ENCODE results near the gene RBMS1.
"Not testable (repeated sequence)": the region's sequence is repeated elsewhere in the genome, so short reads cannot be mapped to it uniquely, and the experiment has no call there.

RBMS1 gene

DNA sequence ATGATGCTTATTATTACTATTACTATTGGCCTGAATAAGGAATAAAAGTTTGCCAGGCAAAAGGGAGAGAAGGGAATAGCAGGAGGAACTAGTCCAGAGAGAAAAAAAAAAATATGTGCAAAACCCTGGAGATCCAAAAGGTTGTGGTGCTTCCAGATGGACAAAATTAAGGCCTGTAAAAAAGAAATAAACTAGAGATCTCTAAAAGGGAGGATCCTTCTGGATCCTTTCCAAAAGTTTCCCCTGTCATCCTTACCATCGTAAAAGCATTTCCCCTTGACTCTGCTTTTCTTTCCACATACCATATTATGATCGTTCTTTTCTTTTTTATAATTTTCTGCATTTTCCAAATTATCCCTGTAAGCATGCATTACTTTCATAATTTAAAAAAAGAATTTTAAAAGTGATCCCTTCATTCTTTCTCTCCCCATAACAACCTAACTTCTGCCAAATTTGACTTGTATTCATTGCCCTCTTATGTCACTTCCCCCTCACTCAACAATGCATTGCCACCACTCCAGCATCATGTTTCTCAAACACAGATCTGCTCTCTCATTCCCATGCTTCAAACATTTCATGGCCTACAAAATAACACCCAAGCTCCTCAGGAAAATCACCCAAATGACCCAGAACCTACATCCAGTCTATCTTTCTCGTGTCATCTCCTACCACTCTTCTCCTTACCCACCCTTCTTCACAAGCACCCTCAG is 40.3 kb downstream of the RBMS1 start:
- intact Hi-C loops (cut with micrococcal nuclease), result no loop called here
- Mint-ChIP-seq H3K27me3 (no peaks in the 10 kb centered on the region), H3K9me3 (no peaks in the 10 kb centered on the region), H3K36me3 (ENCODE audit: low read depth) (no peaks in the 10 kb centered on the region), H3K4me3 (no peak overlapping the region), H3K27ac (no peak overlapping the region), H3K4me1 (ENCODE audit: low read depth) (no peaks in the 10 kb centered on the region)

DNA sequence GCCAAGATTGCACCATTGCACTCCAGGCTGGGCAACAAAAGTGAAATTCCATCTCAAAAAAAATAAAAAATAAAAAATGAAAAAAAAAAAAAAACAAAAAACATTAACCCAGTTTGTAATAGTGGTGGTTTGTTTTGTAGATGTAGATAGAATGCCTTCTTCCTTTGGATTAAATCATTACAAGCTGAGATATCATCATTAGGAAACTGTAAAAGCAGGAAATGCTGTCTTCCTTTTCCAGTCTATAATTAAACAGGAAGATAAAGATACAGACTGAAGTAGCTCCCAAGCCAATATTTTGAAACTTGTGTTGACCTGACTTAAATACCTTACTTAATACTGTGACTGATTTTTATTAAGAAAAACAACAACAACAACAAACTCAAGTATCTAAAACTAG is 43.1 kb downstream of the RBMS1 start:
- intact Hi-C loops (cut with micrococcal nuclease), result no loop called here
- Mint-ChIP-seq H3K4me1 (ENCODE audit: low read depth) (no peaks in the 10 kb centered on the region), H3K9me3 (no peaks in the 10 kb centered on the region), H3K4me3 (no peak overlapping the region), H3K27ac (no peak overlapping the region), H3K36me3 (ENCODE audit: low read depth) (no peaks in the 10 kb centered on the region), H3K27me3 (no peaks in the 10 kb centered on the region)

DNA sequence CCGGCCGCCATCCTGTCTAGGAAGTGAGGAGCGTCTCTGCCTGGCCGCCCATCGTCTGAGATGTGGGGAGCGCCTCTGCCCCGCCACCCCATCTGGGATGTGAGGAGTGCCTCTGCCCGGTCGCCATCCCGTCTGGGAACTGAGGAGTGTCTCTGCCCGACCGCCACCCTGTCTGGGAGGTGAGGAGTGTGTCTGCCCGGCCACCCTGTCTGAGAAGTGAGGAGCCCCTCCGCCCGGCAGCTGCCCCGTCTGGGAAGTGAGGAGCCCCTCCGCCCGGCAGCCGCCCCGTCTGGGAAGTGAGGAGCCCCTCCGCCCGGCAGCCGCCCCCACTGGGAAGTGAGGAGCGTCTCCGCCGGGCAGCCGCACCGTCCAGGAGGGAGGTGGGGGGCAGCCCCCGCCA is 44.8 kb downstream of the RBMS1 start:
- H3K9me3 Mint-ChIP-seq; intact Hi-C loops (cut with micrococcal nuclease); H3K4me1 Mint-ChIP-seq (ENCODE audit: low read depth); H3K4me3 Mint-ChIP-seq; H3K27ac Mint-ChIP-seq; H3K36me3 Mint-ChIP-seq (ENCODE audit: low read depth); H3K27me3 Mint-ChIP-seq: not testable (repeated sequence)

DNA sequence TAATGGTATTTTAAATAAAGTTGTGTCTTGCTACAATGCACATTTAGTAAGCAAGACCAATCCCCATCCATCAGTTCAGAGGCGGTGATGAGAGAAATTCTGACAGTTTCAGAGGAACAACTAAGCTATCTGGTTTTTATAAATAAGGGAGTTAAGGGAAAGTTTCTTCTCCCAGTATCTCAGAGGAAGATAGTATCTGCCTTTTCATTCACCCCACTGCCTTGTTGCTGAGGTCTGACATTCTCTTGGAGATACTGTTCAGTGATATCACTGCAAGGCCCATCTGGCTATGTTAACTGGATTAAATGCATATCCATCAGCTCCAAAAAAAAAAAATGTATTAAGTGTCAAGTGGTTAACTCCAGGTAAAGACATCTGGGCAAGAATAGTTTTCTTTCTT is 47.9 kb downstream of the RBMS1 start:
- intact Hi-C loops (cut with micrococcal nuclease), result no loop called here
- Mint-ChIP-seq H3K4me1 (ENCODE audit: low read depth) (no peaks in the 10 kb centered on the region), H3K36me3 (ENCODE audit: low read depth) (peaks cover 7% of the 10 kb centered on the region), H3K27me3 (no peaks in the 10 kb centered on the region), H3K4me3 (no peak overlapping the region), H3K27ac (no peak overlapping the region), H3K9me3 (peaks cover 14% of the 10 kb centered on the region)

DNA sequence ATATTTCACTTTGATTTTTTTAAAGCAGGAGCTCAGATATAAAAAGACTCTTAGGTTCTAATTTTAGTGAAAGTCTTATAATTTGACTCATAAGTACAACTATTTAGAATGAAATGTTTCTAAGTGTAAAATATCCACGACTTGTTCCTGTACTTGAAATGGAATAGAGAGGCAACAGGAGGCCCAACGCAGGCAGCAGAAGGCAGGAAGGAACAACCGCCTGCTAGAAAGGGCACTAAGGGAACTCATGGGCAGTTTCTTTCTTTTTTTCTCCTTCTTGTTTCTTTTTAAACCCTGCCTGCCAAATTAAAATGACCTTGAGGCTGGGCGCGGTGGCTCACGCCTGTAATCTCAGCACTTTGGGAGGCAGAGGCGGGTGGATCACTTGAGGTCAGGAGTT is 51.0 kb downstream of the RBMS1 start:
- peaks cover 14% of the 10 kb centered on the region for H3K9me3 Mint-ChIP-seq
- H3K4me1 Mint-ChIP-seq (ENCODE audit: low read depth), result no peaks in the 10 kb centered on the region
- no peak overlapping the region for H3K27ac Mint-ChIP-seq
- peaks cover 7% of the 10 kb centered on the region for H3K36me3 Mint-ChIP-seq (ENCODE audit: low read depth)
- H3K27me3 Mint-ChIP-seq, result no peaks in the 10 kb centered on the region
- no peak overlapping the region for H3K4me3 Mint-ChIP-seq
- intact Hi-C loops (cut with micrococcal nuclease), result no loop called here

DNA sequence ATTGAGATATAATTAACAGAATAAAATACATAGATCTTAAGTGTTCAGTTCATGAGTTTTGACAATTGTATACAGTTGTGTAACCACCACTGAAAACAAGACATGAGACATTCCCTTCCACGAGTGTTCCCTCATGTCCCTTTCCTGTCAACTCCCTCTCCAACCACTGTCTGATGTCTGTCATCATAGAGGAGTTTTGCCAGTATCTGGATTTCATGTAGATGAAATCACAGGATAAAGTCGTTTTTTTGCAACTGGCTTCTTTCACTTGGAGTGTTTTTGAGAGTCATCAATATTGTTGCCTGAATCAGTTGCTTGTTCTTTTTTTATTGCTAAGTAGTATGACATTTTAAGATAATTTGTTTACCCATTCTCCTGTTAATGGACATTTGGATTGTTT is 52.7 kb downstream of the RBMS1 start:
- Mint-ChIP-seq H3K36me3 (ENCODE audit: low read depth) (peaks cover 7% of the 10 kb centered on the region), H3K27me3 (no peaks in the 10 kb centered on the region), H3K9me3 (peaks cover 14% of the 10 kb centered on the region), H3K4me1 (ENCODE audit: low read depth) (peaks cover 5% of the 10 kb centered on the region), H3K4me3 (no peak overlapping the region), H3K27ac (no peak overlapping the region)
- intact Hi-C loops (cut with micrococcal nuclease), result no loop called here

DNA sequence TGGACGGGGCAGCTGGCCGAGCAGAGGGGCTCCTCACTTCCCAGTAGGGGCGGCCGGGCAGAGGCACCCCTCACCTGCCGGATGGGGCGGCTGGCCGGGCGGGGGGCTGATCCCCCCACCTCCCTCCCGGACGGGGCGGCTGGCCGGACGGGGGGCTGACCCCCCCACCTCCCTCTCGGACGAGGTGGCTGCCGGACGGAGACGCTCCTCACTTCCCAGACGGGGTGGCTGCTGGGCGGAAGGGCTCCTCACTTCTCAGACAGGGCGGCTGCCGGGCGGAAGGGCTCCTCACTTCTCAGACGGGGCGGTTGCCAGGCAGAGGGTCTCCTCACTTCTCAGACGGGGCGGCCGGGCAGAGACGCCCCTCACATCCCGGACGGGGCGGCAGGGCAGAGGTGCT is 54.6 kb downstream of the RBMS1 start:
- H3K9me3 Mint-ChIP-seq; H3K27ac Mint-ChIP-seq; H3K36me3 Mint-ChIP-seq (ENCODE audit: low read depth); H3K4me3 Mint-ChIP-seq; H3K4me1 Mint-ChIP-seq (ENCODE audit: low read depth); H3K27me3 Mint-ChIP-seq: not testable (repeated sequence)
- intact Hi-C loops (cut with micrococcal nuclease), result loop anchor here (10.0 kb wide), 1 partner anchor 46 kb away; no protein-coding TSS in a partner anchor

DNA sequence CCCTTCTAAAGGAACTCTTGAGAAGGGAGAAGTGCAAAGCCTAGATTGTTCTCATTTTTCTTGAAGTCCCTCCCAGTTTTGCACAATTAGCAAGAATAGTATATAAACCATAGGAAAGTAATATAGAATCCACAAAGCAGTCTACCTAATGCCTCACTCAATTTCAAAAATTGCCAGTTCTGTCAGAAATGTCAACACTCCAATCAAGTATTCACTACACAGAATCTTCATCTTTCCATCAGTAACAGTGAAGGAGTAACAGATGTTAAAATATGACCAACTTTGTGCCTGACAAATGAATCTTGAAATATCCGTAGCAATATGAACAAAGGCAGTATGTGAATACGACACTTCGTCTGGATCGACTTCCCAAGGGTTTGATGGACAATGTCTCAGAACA is 56.3 kb downstream of the RBMS1 start:
- H3K4me1 Mint-ChIP-seq (ENCODE audit: low read depth), result peaks cover 5% of the 10 kb centered on the region
- H3K4me3 Mint-ChIP-seq, result no peak overlapping the region
- H3K36me3 Mint-ChIP-seq (ENCODE audit: low read depth), result no peaks in the 10 kb centered on the region
- no peak overlapping the region for H3K27ac Mint-ChIP-seq
- no peaks in the 10 kb centered on the region for H3K27me3 Mint-ChIP-seq
- H3K9me3 Mint-ChIP-seq, result no peaks in the 10 kb centered on the region
- intact Hi-C loops (cut with micrococcal nuclease), result loop anchor here (10.0 kb wide), 1 partner anchor 48 kb away; no protein-coding TSS in a partner anchor

DNA sequence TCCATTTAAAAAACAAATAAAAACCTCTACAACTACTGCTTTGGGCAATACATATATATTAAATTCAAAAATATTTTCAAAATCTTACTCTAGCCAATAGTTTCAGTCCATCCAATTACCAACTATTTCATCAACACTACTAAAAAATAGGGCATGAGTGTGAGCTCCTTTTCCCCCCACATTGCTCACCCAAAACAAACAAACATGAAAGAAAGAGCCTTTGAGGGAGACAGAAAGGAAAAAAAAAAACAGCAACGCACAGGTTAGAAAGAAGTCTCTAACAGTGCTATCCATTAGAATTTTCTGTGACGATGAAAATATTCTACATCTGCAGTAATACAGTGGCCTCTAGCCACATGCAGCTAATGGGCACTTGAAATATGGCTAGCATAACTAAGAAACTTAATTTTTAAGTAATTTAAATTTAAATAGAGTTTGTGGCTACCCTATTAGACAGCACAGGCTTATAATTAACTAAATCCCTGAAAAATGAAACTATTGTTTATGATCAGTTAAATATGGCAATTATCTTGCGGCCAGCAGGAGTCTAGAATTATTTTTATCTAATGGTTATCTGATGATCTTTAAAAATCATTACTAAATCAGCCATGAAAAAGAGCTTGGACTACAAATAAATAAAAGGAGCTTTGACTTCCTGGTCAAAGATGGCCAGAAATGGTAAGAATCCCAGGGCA is 59.2 kb downstream of the RBMS1 start:
- Mint-ChIP-seq H3K9me3 (no peaks in the 10 kb centered on the region), H3K27ac (no peak overlapping the region), H3K36me3 (ENCODE audit: low read depth) (peaks cover 4% of the 10 kb centered on the region), H3K4me1 (ENCODE audit: low read depth) (peaks cover 11% of the 10 kb centered on the region), H3K4me3 (no peak overlapping the region), H3K27me3 (no peaks in the 10 kb centered on the region)
- intact Hi-C loops (cut with micrococcal nuclease), result loop anchor here (10.0 kb wide), 1 partner anchor 50 kb away; no protein-coding TSS in a partner anchor

DNA sequence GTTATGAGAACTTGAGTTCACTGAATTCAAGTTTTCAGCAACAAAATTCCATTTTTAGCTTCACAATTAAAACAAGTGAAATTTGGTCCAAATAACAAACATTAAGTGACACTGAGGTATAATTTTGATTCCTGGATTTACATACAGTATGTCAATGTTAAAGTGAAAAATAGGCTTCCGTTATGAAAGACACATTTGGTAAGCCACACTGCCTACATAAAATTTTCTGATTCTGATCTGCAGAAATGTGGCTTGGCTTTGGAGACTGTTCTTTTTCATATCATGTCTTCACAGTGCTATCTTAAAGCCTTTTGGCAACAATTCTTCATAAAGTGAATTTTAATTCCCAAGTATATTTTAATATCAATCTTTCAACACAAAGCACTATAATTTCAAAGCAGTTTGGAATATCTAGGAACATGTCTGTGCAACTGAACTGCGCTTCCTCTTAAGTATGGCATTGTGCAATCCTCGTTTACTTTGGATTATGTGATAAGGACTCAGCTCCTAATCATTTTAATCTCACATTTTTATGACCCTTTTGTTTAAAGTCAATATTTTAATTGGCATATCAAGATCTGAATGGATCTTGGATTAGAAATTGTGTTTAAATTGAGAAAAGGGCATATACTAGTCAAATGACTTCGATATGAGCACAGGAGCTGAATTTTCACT is 60.0 kb downstream of the RBMS1 start:
- H3K36me3 Mint-ChIP-seq (ENCODE audit: low read depth), result peaks cover 4% of the 10 kb centered on the region
- intact Hi-C loops (cut with micrococcal nuclease), result loop anchor here (10.0 kb wide), 1 partner anchor 51 kb away; no protein-coding TSS in a partner anchor
- no peaks in the 10 kb centered on the region for H3K27me3 Mint-ChIP-seq
- H3K9me3 Mint-ChIP-seq, result no peaks in the 10 kb centered on the region
- H3K4me3 Mint-ChIP-seq, result no peak overlapping the region
- peaks cover 11% of the 10 kb centered on the region for H3K4me1 Mint-ChIP-seq (ENCODE audit: low read depth)
- no peak overlapping the region for H3K27ac Mint-ChIP-seq

DNA sequence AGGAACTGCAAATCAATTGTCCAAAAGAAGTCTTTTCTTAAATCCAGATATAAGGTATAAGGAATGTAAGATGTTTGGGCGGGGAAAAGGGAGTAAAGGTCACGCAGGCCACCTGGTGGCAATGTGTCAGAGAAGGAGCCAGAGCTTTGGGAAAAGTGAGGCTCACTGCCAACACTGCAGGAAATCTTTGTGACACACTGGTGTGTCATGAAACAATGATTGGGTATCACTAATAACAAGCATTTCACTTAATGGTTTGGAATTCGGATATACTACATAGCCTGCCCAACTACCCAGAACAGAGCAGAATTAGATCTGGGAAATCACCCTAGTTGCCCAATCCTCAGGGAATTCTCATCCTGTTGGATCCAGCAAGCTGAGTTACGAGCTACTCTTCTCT is 61.0 kb downstream of the RBMS1 start:
- peaks cover 4% of the 10 kb centered on the region for H3K36me3 Mint-ChIP-seq (ENCODE audit: low read depth)
- peaks cover 18% of the 10 kb centered on the region for H3K4me1 Mint-ChIP-seq (ENCODE audit: low read depth)
- H3K27ac Mint-ChIP-seq, result no peak overlapping the region
- H3K4me3 Mint-ChIP-seq, result no peak overlapping the region
- no peaks in the 10 kb centered on the region for H3K9me3 Mint-ChIP-seq
- H3K27me3 Mint-ChIP-seq, result no peaks in the 10 kb centered on the region
- intact Hi-C loops (cut with micrococcal nuclease), result loop anchor here (10.0 kb wide), 1 partner anchor 52 kb away; no protein-coding TSS in a partner anchor

DNA sequence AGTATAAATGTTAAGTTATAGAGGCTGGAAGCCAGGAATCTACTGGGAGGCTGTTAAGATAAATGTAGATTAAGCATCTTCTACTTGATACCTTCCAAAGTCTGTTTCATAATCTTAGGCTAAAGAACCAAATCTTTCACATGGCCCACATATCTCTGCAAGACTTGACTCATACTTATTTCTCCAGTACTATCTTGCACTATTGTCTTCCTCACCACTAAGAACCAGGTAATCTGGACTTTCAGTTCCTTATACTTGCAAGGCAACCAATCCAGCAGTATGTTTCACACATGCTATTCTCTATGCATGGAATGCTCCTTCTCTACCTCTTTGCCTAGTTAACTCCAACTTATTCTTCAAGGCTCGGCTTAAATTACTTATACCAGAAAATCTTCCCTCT is 62.2 kb downstream of the RBMS1 start:
- Mint-ChIP-seq H3K36me3 (ENCODE audit: low read depth) (peaks cover 4% of the 10 kb centered on the region), H3K27me3 (no peaks in the 10 kb centered on the region), H3K4me3 (no peak overlapping the region), H3K27ac (no peak overlapping the region), H3K9me3 (no peaks in the 10 kb centered on the region), H3K4me1 (ENCODE audit: low read depth) (peaks cover 13% of the 10 kb centered on the region)
- intact Hi-C loops (cut with micrococcal nuclease), result loop anchor here (10.0 kb wide), 1 partner anchor 53 kb away; no protein-coding TSS in a partner anchor

DNA sequence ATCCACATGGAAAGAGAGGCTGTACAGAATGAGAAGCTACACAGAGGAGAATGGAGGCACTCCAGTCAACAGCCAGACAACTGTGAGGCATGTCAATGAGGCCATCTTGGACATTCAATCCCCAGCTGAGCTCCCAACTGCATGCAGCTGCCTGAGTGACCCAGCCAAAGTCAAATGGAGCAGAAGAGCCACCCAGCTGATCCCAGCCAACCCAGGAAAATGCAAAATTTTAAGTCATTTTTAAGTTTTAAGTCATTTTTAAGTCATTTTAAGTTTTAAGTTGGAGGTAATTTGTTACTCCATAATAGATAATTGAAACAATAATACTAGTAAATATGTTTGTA is 63.6 kb downstream of the RBMS1 start:
- Mint-ChIP-seq H3K27ac (no peak overlapping the region), H3K4me3 (no peak overlapping the region)
- intact Hi-C loops (cut with micrococcal nuclease), result loop anchor here (10.0 kb wide), 1 partner anchor 55 kb away; no protein-coding TSS in a partner anchor

More for the DNA sequence above, 63.6 kb downstream of the RBMS1 start:
- Mint-ChIP-seq H3K27me3 (no peaks in the 10 kb centered on the region), H3K36me3 (ENCODE audit: low read depth) (peaks cover 4% of the 10 kb centered on the region), H3K9me3 (no peaks in the 10 kb centered on the region), H3K4me1 (ENCODE audit: low read depth) (peaks cover 13% of the 10 kb centered on the region)
